ENCODE data around the gene SPDYC.

DNA sequence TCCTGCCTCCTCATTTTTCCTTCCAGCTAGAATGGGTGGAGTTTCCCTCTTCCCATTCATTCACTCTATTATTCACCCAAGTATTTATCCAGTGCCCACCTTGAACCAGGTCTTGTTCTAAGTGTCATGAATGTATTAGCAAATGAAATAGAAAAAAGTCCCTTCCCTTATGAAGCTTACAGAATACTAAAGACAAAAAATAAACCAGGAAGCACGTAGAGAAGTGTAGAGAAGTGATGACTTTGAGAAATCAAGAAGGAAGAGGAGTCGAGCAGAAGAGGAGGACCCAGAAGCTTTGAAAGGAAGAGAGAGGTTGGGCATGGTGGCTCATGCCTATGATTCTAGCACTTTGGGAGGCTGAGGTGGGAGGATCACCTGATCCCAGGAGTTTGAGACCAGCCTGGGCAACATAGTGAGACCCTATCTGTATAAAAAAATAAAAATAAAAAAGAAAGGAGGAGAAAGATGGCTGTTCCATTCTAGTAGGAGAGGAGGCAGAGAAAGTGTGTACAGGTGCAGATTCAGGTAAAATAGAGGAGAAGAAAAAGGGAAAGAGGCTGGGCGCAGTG, 18.6 kb upstream of the SPDYC start:
- no peak for TF ChIP-seq EZH2 (IDR thresholded peaks at IDR 0.05; ENCODE audit: insufficient read depth, low read length)
- TF ChIP-seq CTCF (IDR thresholded peaks at IDR 0.05; ENCODE audit: insufficient read depth, low read depth, low read length), result no peak

Measured in astrocyte (in vitro differentiated cells and primary cell).